C4-2B (cell line): ENCODE data around the gene ADAR.

Experiments
- ZFX ChIP-seq: fragments of 450-650 bp; IDR thresholded peaks from 2 replicates; pipeline ENCODE4 v1.6.1; 2017
- TF ChIP-seq, protein P1 (sequence below): fragments of 450-650 bp; conservative IDR thresholded peaks from 2 replicates; pipeline ENCODE4 v1.5.1; 2017; ENCODE audit warnings: mild to moderate bottlenecking

- TF ChIP-seq, protein P1, sequence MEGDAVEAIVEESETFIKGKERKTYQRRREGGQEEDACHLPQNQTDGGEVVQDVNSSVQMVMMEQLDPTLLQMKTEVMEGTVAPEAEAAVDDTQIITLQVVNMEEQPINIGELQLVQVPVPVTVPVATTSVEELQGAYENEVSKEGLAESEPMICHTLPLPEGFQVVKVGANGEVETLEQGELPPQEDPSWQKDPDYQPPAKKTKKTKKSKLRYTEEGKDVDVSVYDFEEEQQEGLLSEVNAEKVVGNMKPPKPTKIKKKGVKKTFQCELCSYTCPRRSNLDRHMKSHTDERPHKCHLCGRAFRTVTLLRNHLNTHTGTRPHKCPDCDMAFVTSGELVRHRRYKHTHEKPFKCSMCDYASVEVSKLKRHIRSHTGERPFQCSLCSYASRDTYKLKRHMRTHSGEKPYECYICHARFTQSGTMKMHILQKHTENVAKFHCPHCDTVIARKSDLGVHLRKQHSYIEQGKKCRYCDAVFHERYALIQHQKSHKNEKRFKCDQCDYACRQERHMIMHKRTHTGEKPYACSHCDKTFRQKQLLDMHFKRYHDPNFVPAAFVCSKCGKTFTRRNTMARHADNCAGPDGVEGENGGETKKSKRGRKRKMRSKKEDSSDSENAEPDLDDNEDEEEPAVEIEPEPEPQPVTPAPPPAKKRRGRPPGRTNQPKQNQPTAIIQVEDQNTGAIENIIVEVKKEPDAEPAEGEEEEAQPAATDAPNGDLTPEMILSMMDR: no peak
- no peak for TF ChIP-seq ZFX
These were observed 57.9 kb downstream of the ADAR start for GRCh38 chr1:154550070-154550469.
